OCI-LY3 (cell line): ENCODE data around the gene KIF5C.

Source experiments
- EZH2phosphoT487 ChIP-seq: fragments of 200-600 bp; shearing (Covaris generic); IDR thresholded peaks from 2 replicates; pipeline ENCODE4 v1.6.1; 2018; ENCODE audit warnings: antibody characterized with exemption, mixed run types, low read depth
- TF ChIP-seq, protein P1 (sequence below): fragments of 200-600, 300-600 bp; sonication (generic); IDR thresholded peaks from 2 replicates; pipeline ENCODE4 v1.5.1; 2014; ENCODE audit warnings: antibody characterized with exemption, low read length, low read depth

GRCh38 chr2:149002891-149003740, 128.1 kb downstream of the KIF5C start:
- TF ChIP-seq, protein P1, sequence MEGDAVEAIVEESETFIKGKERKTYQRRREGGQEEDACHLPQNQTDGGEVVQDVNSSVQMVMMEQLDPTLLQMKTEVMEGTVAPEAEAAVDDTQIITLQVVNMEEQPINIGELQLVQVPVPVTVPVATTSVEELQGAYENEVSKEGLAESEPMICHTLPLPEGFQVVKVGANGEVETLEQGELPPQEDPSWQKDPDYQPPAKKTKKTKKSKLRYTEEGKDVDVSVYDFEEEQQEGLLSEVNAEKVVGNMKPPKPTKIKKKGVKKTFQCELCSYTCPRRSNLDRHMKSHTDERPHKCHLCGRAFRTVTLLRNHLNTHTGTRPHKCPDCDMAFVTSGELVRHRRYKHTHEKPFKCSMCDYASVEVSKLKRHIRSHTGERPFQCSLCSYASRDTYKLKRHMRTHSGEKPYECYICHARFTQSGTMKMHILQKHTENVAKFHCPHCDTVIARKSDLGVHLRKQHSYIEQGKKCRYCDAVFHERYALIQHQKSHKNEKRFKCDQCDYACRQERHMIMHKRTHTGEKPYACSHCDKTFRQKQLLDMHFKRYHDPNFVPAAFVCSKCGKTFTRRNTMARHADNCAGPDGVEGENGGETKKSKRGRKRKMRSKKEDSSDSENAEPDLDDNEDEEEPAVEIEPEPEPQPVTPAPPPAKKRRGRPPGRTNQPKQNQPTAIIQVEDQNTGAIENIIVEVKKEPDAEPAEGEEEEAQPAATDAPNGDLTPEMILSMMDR, result no peak
- TF ChIP-seq EZH2phosphoT487, result no peak
